HepG2 (cell line): ENCODE measurements around the gene TFF1. TPM values are rescaled to one million over a fixed set of nuclear protein-coding genes. Genes with fewer than 3 reads are reported as not detected.

Experiments
- CCAR2 ChIP-seq: fragments of 200-400 bp; formaldehyde crosslinking; optimal IDR thresholded peaks from 2 replicates; pipeline ENCODE3; 2018; ENCODE audit warnings: low read depth, mild to moderate bottlenecking, low read length, moderate library complexity
- FIP1L1 ChIP-seq: fragments of 200-400 bp; formaldehyde crosslinking; IDR thresholded peaks from 2 replicates; pipeline ENCODE4 v1.6.1; 2018; ENCODE audit warnings: low read depth, mild to moderate bottlenecking, low read length, moderate library complexity, borderline replicate concordance; ENCODE audit not compliant: insufficient read depth
- GATAD2A ChIP-seq: IDR thresholded peaks from 2 replicates; pipeline ENCODE4 v1.6.1; 2016
- HNRNPL ChIP-seq: fragments of 200-400 bp; formaldehyde crosslinking; IDR thresholded peaks from 2 replicates; pipeline ENCODE4 v1.6.1; 2017; ENCODE audit warnings: mild to moderate bottlenecking, low read depth, low read length
- MAFG ChIP-seq: sonication (generic); formaldehyde crosslinking; IDR thresholded peaks from 2 replicates; pipeline ENCODE4 v1.5.1; 2020; ENCODE audit warnings: mild to moderate bottlenecking, missing genetic modification reagents
- PHF21A ChIP-seq: sonication (generic); formaldehyde crosslinking; IDR thresholded peaks from 2 replicates; pipeline ENCODE4 v1.5.0; 2020; ENCODE audit warnings: mild to moderate bottlenecking, missing genetic modification reagents
- RNF2 ChIP-seq: fragments of 450-650 bp; conservative IDR thresholded peaks from 2 replicates; pipeline ENCODE4 v1.6.1; 2016; ENCODE audit warnings: low read depth
- SOX13 ChIP-seq, 3 experiments: fragments of 450-650 bp in 1 of 3; sonication (generic) in 1 of 3; formaldehyde crosslinking in 1 of 3; IDR thresholded peaks in 2 of 3; conservative IDR thresholded peaks in 1 of 3; 2 replicates each; pipeline versions ENCODE4 v1.5.0 to v1.6.1; 2016 to 2020; ENCODE audit warnings: antibody characterized with exemption in 1 of 3, mild to moderate bottlenecking in 1 of 3, missing compliant biosample characterization in 1 of 3, missing genetic modification reagents in 1 of 3, moderate library complexity in 1 of 3
- SRY ChIP-seq: sonication (generic); formaldehyde crosslinking; IDR thresholded peaks from 2 replicates; pipeline ENCODE4 v1.8.0; 2022; ENCODE audit warnings: mild to moderate bottlenecking, missing genetic modification reagents
- ZNF430 ChIP-seq: sonication (generic); formaldehyde crosslinking; IDR thresholded peaks from 2 replicates; pipeline ENCODE4 v1.9.0; 2021; ENCODE audit warnings: mild to moderate bottlenecking, missing genetic modification reagents
- ZNF781 ChIP-seq: sonication (generic); formaldehyde crosslinking; IDR thresholded peaks from 2 replicates; pipeline ENCODE4 v1.5.1; 2020; ENCODE audit warnings: borderline replicate concordance, mild to moderate bottlenecking, missing genetic modification reagents; ENCODE audit errors: not compliant biosample characterization
- polyA plus RNA-seq, 8 experiments: library from polyadenylated mRNA; depleted of rRNA in 3 of 8; stranded (reverse) in 7 of 8; unstranded in 1 of 8; fragments of >200 nt; fragmentation: Illumina TruSeq in 4 of 8; extraction: Trizol in 4 of 8; gene quantifications; 2 replicates each; pipeline versions ENCODE4 v1.2.1 to v1.2.3, GENCODE V29; 2011 to 2016; ENCODE audit warnings: low read depth in 4 of 8, missing spikeins in 1 of 8, mixed read lengths in 1 of 8; ENCODE audit not compliant: insufficient read depth in 1 of 8
- total RNA-seq, 5 experiments: library from RNA; depleted of rRNA; stranded (reverse); fragments of >200 nt; fragmentation: Illumina TruSeq; extraction: Trizol; gene quantifications; 2 replicates each; pipeline ENCODE4 v1.2.3, GENCODE V29; 2016; ENCODE audit warnings: low read depth in 1 of 5
- TF ChIP-seq, protein P1 (sequence below): sonication (generic); formaldehyde crosslinking; IDR thresholded peaks from 2 replicates; pipeline ENCODE4 v1.5.1; 2020; ENCODE audit warnings: mild to moderate bottlenecking, moderate library complexity, missing genetic modification reagents
- TF ChIP-seq, protein P2 (sequence below): sonication (generic); formaldehyde crosslinking; IDR thresholded peaks from 2 replicates; pipeline ENCODE4 v1.9.0; 2021; ENCODE audit warnings: missing genetic modification reagents, mild to moderate bottlenecking, borderline replicate concordance
- TF ChIP-seq, protein P3 (sequence below): conservative IDR thresholded peaks from 2 replicates; pipeline ENCODE4 v1.6.1; 2018; ENCODE audit warnings: missing genetic modification reagents

Gene TFF1
- total and polyA plus RNA-seq, 2 of the 13 experiments (the other 11 are each of a cell fraction or from before 2014, with no cell fraction given): 0.24 to 19.4 TPM

DNA sequence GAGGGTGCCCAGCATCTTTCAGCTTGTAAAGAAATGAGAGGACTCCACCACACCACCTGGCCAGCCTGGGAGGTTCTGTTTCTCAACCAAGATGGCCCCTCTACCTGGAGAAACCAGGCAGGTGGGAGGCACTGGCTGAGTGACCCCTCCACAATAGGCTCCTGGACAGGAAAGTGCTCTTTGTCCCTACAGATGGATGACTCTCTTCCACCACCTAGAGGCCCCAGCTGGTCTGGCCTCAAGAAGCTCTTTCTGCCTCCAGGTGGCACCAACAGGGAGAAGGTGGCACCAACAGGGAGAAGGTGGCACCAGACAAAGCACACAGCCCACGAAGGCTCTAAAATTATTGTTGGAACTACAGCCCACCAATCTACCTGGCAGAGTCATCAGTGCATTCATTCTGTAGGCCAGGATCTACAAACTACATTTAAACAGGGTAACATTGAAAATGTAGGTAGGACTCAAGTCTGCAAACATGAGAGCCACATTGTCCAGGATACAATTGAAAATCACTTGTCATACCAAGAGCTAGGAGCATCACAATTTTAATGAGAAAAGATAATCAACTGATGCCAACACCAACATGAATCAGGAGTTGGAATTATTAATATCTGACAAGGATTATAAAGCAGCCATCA lies 15.1 kb upstream of the TFF1 start (continued):
- TF ChIP-seq FIP1L1 (no peak), HNRNPL (peak; percentile 82; the same call in 1 of the 2 replicates), SOX13 (IDR thresholded peaks at IDR 0.05) (no peak), SOX13 (CRISPR knock-in tag; conservative IDR thresholded peaks at IDR 0.05 in 1 of 2, IDR thresholded peaks at IDR 0.05 in 1 of 2) (peak in 1 of 2 experiments; percentile 16; a peak in 1 of 4 replicates), ZNF430 (CRISPR knock-in tag) (no peak), GATAD2A (CRISPR knock-in tag) (0 out of 2 replicates have a peak, but pooled peaks have one; percentile 29), PHF21A (no peak), CCAR2 (no peak), ZNF781 (CRISPR knock-in tag) (no peak), MAFG (CRISPR knock-in tag) (no peak), RNF2 (no peak), SRY (CRISPR knock-in tag) (no peak)
- TF ChIP-seq, protein P1, sequence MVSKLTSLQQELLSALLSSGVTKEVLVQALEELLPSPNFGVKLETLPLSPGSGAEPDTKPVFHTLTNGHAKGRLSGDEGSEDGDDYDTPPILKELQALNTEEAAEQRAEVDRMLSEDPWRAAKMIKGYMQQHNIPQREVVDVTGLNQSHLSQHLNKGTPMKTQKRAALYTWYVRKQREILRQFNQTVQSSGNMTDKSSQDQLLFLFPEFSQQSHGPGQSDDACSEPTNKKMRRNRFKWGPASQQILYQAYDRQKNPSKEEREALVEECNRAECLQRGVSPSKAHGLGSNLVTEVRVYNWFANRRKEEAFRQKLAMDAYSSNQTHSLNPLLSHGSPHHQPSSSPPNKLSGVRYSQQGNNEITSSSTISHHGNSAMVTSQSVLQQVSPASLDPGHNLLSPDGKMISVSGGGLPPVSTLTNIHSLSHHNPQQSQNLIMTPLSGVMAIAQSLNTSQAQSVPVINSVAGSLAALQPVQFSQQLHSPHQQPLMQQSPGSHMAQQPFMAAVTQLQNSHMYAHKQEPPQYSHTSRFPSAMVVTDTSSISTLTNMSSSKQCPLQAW (CRISPR knock-in tag): 0 out of 2 replicates have a peak, but pooled peaks have one; percentile 44
- TF ChIP-seq, protein P2, sequence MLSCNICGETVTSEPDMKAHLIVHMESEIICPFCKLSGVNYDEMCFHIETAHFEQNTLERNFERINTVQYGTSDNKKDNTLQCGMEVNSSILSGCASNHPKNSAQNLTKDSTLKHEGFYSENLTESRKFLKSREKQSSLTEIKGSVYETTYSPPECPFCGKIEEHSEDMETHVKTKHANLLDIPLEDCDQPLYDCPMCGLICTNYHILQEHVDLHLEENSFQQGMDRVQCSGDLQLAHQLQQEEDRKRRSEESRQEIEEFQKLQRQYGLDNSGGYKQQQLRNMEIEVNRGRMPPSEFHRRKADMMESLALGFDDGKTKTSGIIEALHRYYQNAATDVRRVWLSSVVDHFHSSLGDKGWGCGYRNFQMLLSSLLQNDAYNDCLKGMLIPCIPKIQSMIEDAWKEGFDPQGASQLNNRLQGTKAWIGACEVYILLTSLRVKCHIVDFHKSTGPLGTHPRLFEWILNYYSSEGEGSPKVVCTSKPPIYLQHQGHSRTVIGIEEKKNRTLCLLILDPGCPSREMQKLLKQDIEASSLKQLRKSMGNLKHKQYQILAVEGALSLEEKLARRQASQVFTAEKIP (CRISPR knock-in tag): no peak
- TF ChIP-seq, protein P3, sequence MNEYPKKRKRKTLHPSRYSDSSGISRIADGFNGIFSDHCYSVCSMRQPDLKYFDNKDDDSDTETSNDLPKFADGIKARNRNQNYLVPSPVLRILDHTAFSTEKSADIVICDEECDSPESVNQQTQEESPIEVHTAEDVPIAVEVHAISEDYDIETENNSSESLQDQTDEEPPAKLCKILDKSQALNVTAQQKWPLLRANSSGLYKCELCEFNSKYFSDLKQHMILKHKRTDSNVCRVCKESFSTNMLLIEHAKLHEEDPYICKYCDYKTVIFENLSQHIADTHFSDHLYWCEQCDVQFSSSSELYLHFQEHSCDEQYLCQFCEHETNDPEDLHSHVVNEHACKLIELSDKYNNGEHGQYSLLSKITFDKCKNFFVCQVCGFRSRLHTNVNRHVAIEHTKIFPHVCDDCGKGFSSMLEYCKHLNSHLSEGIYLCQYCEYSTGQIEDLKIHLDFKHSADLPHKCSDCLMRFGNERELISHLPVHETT (CRISPR knock-in tag): no peak
